GM19025 (cell line): Measurements from ENCODE around the gene ADGRA3.
"Not testable (repeated sequence)": the region's sequence is repeated elsewhere in the genome, so short reads cannot be mapped to it uniquely, and the experiment has no call there.

Experiments used
- ATAC-seq: cut with Tn5 transposase; IDR thresholded peaks from one replicate; pipeline ENCODE4 v1.9.1; 2021; ENCODE audit warnings: mild to moderate bottlenecking, low read depth, moderate library complexity; ENCODE audit not compliant: unreplicated experiment

The ADGRA3 gene

DNA sequence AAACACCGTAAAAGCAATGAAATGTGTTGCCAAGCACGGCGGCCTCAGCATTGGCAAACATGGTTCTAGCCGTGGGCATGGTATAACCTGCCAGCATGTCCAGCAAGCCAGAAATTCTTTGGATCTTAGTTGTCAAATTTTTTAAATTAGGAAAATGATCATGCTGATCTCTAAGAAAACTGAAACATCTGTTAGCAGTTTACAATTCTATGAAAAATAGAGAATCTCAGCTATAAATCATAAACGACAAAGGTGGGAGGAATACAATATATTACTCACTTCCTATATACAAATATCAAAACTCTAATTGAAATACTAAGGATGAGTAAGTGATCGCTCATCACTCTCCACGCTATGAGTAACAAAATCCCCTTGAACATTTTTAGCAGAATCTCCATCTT lies 130.3 kb downstream of the ADGRA3 start:
- ATAC-seq: no peak

DNA sequence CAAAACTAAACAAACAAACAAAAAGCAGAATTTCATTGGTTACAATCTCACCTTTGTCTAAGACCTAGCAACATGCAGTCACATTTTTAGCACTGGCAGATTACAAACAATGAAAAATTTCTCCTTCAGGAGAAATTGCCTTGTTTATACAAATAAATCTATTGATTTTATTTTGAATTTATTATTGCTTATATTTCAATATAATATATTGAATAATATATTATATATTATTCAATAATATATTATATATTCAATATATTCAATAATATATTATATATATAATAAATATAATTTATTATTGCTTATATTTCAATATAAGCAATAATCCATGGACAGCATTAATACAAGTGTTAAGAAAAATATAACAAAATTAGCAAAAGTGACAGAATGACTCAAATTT lies 131.7 kb downstream of the ADGRA3 start:
- no peak for ATAC-seq

DNA sequence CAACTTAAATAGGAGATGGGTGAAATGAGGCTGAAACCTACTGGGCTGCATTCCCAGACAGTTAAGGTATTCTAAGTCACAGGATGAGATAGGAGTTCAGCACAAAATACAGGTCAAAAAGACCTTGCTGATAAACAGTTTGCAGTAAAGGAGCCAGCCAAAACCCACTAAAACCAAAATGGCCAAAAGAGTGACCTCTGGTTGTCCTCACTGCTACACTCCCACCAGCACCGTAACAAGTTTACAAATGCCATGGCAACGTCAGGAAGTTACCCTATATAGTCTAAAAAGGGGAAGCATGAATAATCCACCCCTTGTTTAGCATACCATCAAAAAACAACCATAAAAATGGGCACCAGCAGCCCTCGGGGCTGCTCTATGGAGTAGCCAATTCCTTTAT lies 133.7 kb downstream of the ADGRA3 start:
- ATAC-seq: not testable (repeated sequence)

DNA sequence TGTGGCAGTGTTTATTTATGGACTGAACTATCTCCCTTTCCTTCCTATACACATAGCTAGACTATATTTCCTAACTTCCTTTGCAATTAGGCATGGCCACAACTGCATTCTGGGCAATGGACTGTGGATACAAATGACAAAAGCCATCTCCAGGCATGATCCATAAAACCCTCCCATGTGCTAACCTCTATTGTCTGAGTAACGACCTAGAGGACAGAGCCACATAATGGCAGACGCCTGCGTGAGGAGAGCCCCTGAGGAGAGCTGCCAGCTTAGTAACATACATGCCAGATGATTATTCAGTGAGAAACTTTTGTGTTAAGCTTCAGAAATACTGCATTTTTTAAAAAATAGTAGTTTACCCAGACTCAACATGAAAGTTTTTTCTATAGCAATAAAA lies 142.9 kb downstream of the ADGRA3 start:
- ATAC-seq: no peak

DNA sequence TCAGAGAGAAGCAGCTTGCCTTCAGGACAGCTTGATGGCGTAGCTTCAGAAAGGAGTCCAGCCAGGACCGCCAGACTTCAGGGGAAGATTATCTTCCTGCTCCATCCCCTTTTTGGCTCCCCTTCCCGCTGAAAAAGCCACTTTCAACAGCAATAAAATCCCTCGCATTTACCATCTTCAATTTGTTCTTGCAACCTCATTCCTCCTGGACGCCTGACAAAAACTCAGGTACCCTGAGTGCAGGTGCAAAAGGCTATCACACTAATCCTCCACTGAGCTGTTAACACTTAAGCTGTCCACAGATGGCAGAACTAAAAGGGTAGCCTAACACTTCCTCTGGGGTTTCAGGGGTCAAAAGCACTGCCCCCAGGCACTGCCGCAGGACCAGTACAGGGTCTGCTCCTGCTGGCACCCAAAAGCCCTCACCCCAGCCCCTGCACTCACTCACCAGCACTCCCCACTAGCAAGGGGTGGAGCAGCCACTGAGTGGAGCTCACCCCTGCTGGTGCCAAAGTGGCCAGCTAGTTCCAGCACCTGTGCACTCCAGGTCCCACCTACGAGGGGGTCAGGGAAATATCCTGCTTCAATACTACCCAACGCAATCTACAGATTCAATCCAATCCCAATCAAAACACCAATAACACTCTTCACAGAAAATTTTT lies 145.8 kb downstream of the ADGRA3 start:
- no peak for ATAC-seq

DNA sequence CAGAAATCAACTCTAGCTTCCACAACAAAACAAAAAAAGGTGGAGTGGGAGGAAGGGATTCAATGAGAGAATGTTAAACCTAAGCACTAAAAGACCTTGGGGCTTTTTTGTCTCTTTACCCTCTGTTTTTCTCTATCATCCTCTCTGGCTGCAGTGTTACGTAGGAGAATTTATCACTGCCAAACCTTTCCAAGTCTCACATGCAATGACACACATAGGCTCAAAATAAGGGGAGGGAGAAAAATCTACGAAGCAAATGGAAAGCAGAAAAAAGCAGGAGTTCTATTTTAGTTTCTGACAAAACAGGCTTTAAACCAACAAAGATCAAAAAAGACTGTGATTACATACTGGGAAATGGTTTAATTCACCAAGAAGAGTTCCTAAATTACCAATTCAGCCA lies 152.1 kb downstream of the ADGRA3 start:
- ATAC-seq: no peak

DNA sequence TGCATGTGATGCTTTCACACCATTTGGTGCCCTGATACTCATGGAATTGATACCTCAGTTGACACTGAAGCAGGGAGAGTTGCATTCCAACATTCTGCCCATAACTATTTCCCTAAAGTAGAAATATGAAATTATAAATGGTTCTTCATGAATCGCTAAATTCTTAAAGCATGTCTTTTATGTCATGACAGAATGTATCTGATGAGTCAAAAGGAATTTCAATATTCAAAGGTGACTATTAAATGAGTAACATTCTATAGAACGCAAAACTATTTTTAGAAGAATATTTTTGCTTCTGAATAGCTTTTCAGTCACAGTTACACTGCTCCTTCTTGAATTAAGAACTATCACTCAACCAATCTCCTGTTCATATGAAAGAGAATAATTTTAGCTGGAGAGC lies 152.8 kb downstream of the ADGRA3 start:
- no peak for ATAC-seq

DNA sequence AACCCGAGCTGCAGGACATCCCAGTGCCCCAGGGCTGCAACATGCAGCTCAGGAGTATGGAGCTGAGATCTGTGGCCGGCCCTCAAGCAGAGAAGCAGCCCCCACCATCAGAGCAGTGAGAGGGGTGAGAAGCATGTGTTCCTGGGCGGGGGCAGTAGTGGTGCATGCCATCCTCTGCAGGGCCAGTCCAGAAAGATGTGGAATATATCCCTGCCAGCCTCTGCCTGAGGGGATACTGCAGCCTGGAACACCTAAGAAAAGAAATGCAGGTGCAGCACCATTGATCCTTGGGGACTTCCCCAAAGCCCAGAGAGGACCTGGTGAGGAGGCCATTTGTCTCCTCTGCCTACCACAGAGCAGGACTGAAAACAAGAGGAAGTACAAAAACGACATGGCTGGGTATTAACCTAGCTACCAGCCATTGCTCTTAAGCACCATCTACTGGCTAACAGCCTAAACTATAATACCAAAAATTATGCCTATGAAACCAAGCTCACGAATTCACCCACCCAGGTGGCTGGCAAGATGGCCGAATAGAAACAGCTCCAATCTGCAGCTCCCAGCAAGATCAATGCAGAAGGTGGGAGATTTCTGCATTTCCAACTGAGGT lies 158.8 kb downstream of the ADGRA3 start:
- ATAC-seq: no peak

DNA sequence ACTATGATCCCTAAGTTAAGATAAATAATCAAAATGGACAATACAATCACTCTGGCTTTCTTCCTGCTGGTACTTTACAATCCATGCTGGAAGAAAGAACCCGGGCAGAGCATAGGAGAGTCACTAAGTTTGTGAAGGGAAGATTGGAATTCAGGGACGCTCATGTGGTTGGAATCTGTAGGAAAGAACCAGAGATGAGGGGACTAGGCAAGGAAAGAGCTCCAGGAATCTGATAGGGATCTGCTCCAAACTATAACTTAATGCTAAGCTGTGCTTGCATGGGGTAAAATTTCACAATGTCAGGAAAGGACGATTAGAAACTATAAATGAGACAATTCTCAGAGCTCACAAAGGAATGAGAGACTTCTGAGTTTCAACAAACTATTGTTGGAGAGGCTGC lies 167.5 kb downstream of the ADGRA3 start:
- ATAC-seq: no peak

DNA sequence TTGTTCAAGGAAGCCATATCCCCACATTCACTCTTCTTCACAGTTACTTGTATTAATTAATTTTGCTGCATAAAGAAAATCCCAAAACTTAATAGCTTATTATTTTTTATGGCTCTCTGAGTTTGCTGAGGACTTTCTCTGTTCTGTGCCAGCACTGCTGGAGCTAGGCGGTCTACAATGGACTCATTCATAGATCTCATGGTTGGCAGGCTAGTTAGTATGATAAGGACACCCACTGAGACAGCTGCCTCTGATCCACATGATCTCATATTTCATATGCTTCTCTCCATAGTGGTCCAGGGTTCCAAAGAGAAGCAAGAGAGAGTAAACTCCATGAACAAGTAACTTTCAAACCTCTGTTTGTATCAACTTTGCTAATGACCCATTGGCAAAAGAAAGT lies 170.2 kb downstream of the ADGRA3 start:
- no peak for ATAC-seq

DNA sequence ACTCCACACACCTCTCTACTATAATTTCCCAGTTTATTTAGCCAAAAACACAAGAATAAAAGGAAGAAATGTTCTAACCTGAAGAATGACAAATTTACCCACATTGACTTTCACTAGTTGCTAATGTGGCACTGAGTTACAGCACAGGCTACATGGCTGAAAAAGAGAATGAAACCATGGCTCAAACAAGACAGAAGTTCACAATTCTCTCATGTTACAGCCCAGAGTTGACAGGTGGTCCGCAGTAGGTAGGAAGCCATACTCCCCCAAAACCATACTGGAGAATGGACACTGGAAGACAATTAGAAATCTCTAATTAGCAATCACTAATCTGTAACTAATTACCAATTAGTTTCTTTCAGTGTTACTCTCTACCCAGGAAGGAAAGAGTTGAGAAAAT lies 170.8 kb downstream of the ADGRA3 start:
- ATAC-seq: no peak

DNA sequence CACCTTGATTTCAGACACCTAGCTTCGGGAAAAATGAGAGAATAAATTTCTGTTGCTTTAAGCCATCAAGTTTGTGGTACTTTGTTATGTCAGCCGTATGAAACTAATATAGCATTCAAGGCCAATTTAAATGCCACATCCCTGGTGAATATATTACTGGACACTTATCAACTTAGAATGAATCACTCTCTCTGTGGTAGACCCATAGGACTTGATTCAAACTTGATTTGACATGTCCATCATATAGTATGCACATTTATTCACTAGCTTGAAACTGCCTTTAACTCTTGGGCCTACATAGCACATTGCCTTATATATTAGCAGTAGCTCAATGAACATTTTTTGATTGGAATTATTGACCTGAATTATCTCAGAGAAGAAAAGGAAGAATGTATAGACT lies 172.3 kb downstream of the ADGRA3 start:
- ATAC-seq: no peak

DNA sequence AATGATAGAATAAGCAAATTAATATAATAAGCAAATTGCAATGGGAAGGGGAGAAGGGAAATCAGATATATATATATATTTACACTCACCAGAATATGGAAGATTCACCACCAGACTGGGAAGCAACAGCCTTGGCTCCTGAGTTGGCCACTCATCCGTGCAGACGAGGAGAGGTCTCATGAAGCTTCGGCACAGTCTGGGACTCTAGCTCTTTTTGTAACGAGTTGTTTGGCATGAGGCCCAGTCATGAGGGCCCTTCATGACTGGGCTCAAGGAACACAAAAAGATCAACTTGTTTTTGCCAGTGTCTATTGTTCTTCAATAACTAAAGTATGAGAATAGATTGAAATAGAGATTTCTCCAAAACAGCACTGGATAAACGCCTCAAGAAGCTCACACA lies 176.4 kb downstream of the ADGRA3 start:
- ATAC-seq: no peak

DNA sequence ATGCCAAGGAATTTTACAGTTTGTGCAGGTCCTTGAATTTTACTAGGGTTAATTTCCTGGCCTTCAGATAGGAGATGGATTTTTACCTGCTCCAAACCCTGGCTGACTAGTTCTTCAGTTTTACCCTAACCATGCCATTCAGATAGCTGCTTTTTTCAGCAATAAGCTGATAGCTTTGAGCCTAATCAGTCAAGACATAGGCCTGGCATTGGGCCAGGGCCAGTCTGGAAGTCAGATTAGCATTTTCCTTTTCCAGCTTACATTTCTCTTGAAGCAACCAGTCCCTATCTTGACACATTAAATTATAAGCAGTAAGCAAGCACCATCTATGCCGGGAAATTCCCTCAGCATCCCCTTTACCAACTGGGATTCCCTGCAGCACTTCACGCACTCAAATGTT lies 177.1 kb downstream of the ADGRA3 start:
- ATAC-seq: no peak
